SK-N-SH (cell line): Measurements from ENCODE around the gene NR1H2. TPM values are rescaled to one million over a fixed set of nuclear protein-coding genes. Genes with fewer than 3 reads are reported as not detected.

Source experiments
- CTCF ChIA-PET: fragments of 300-600, 350-600 bp; formaldehyde crosslinking; extraction: SDS; loops from one replicate; lab custom pipeline; 2021; lab: Yijun Ruan, JAX
- POLR2A ChIA-PET: fragments of 350-600 bp; sonication (Branson Sonifier 250); formaldehyde crosslinking; extraction: SDS; loops from one replicate; lab custom pipeline; 2020; ENCODE audit warnings: antibody characterized with exemption, inconsistent platforms; lab: Yijun Ruan, JAX
- DNase-seq: peaks from one replicate; pipeline ENCODE4 v3.0.0; 2012
- H2AFZ ChIP-seq: fragments of 200-600 bp; sonication (generic); 2 replicates; pipeline ENCODE4 v1.8.1; 2016; ENCODE audit warnings: antibody characterized with exemption, mild to moderate bottlenecking, low read depth
- H3F3A ChIP-seq: fragments of 200-600 bp; sonication (generic); replicated peaks from 2 replicates; pipeline ENCODE3; 2016; ENCODE audit warnings: antibody characterized with exemption, mild to moderate bottlenecking; ENCODE audit not compliant: insufficient read depth
- H3K27ac ChIP-seq, 2 experiments: fragments of 200-500 bp in 1 of 2; fragments of 200-600 bp in 1 of 2; sonication (Bioruptor generic) in 1 of 2; sonication (generic), shearing (Covaris generic) in 1 of 2; 2 replicates each; pipeline versions ENCODE4 v1.5.1 to v1.6.1; 2014 to 2016; ENCODE audit warnings: low read depth in 2 of 2, inconsistent platforms in 1 of 2, low read length in 1 of 2, mild to moderate bottlenecking in 1 of 2, mixed read lengths in 1 of 2
- H3K27me3 ChIP-seq: fragments of 200-600 bp; sonication (generic), shearing (Covaris generic); 2 replicates; pipeline ENCODE4 v1.6.1; 2016; ENCODE audit warnings: mixed run types; ENCODE audit not compliant: insufficient read depth
- H3K36me3 ChIP-seq, 2 experiments: fragments of 200-500 bp in 1 of 2; fragments of 200-600 bp in 1 of 2; sonication (Bioruptor generic) in 1 of 2; sonication (generic) in 1 of 2; replicated peaks in 1 of 2; 2 replicates each; pipeline versions ENCODE3 to v1.5.1; 2014 to 2016; ENCODE audit warnings: low read length in 1 of 2, mild to moderate bottlenecking in 1 of 2; ENCODE audit not compliant: insufficient read depth in 2 of 2, control insufficient read depth in 1 of 2
- H3K4me1 ChIP-seq, 2 experiments: fragments of 200-500 bp in 1 of 2; fragments of 200-600 bp in 1 of 2; sonication (Bioruptor generic) in 1 of 2; sonication (generic), shearing (Covaris generic) in 1 of 2; 2 replicates each; pipeline versions ENCODE4 v1.5.1 to v1.6.1; 2014 to 2016; ENCODE audit warnings: low read depth in 1 of 2, low read length in 1 of 2, mixed run types in 1 of 2; ENCODE audit not compliant: insufficient read depth in 2 of 2, control insufficient read depth in 1 of 2
- H3K4me2 ChIP-seq: fragments of 200-600 bp; sonication (generic), shearing (Covaris generic); 2 replicates; pipeline ENCODE4 v1.6.1; 2017; ENCODE audit warnings: mixed run types
- H3K4me3 ChIP-seq, 2 experiments: fragments of 200-500 bp in 1 of 2; fragments of 200-600 bp in 1 of 2; sonication (Bioruptor generic) in 1 of 2; sonication (generic), shearing (Covaris generic) in 1 of 2; 2 replicates each; pipeline versions ENCODE4 v1.5.1 to v1.8.1; 2014 to 2016; ENCODE audit warnings: low read depth in 2 of 2, inconsistent platforms in 1 of 2, low read length in 1 of 2, mild to moderate bottlenecking in 1 of 2, mixed read lengths in 1 of 2, moderate library complexity in 1 of 2
- H3K79me2 ChIP-seq: fragments of 200-600 bp; sonication (generic); 2 replicates; pipeline ENCODE4 v1.8.1; 2017; ENCODE audit warnings: mild to moderate bottlenecking; ENCODE audit not compliant: insufficient read depth
- H3K9ac ChIP-seq: fragments of 200-600 bp; sonication (generic); 2 replicates; pipeline ENCODE4 v1.6.1; 2017; ENCODE audit warnings: mixed run types
- H3K9me2 ChIP-seq: fragments of 200-600 bp; sonication (generic); 2 replicates; pipeline ENCODE4 v1.6.1; 2017; ENCODE audit warnings: mixed run types
- H3K9me3 ChIP-seq: fragments of 200-600 bp; sonication (generic); 2 replicates; pipeline ENCODE4 v1.6.1; 2017; ENCODE audit warnings: mixed run types, mild to moderate bottlenecking, moderate library complexity
- H4K20me1 ChIP-seq: fragments of 200-600 bp; sonication (generic); 2 replicates; pipeline ENCODE4 v1.6.1; 2017; ENCODE audit warnings: mild to moderate bottlenecking, mixed run types; ENCODE audit not compliant: insufficient read depth
- FOSL2 ChIP-seq: IDR thresholded peaks from 2 replicates; pipeline ENCODE4 v1.4.0; 2012; ENCODE audit warnings: low read depth, mild to moderate bottlenecking, moderate library complexity, borderline replicate concordance
- JUND ChIP-seq: IDR thresholded peaks from 2 replicates; pipeline ENCODE4 v1.4.0; 2012
- NFIC ChIP-seq: IDR thresholded peaks from 2 replicates; pipeline ENCODE4 v1.4.0; 2012; ENCODE audit warnings: borderline replicate concordance
- POLR2AphosphoS5 ChIP-seq: IDR thresholded peaks from 2 replicates; pipeline ENCODE4 v1.6.1; 2012; ENCODE audit warnings: low read depth, low read length
- RAD21 ChIP-seq: IDR thresholded peaks from 2 replicates; pipeline ENCODE4 v1.6.1; 2012; ENCODE audit warnings: mild to moderate bottlenecking, low read length
- RFX5 ChIP-seq: IDR thresholded peaks from 2 replicates; pipeline ENCODE4 v1.6.1; 2012; ENCODE audit warnings: mild to moderate bottlenecking, improper control_type of control experiment, low read length
- TAF1 ChIP-seq: IDR thresholded peaks from 2 replicates; pipeline ENCODE4 v1.6.1; 2012; ENCODE audit warnings: low read depth, mild to moderate bottlenecking, low read length, moderate library complexity, borderline replicate concordance
- TCF12 ChIP-seq: IDR thresholded peaks from 2 replicates; pipeline ENCODE4 v1.4.0; 2012
- TEAD4 ChIP-seq: IDR thresholded peaks from 2 replicates; pipeline ENCODE4 v1.4.0; 2012; ENCODE audit warnings: mild to moderate bottlenecking, borderline replicate concordance; ENCODE audit not compliant: insufficient read depth
- WGBS: methylation state at CpG from one replicate; pipeline ENCODE4 v1.1.6; 2017; ENCODE audit warnings: low lambda C conversion rate; 5-methylcytosine and 5-hydroxymethylcytosine counted together
- polyA plus RNA-seq, 3 experiments: library from polyadenylated mRNA; depleted of rRNA; stranded (reverse); fragments of >200 nt; gene quantifications; 2 replicates each; pipeline ENCODE4 v1.2.3, GENCODE V29; 2012
- TF ChIP-seq, protein P1 (sequence below): IDR thresholded peaks from 2 replicates; pipeline ENCODE4 v1.6.1; 2012; ENCODE audit warnings: mild to moderate bottlenecking, low read depth, low read length, moderate library complexity
- TF ChIP-seq, protein P2 (sequence below): IDR thresholded peaks from 2 replicates; pipeline ENCODE4 v1.4.0; 2012; ENCODE audit warnings: low read depth
- TF ChIP-seq, protein P3 (sequence below): IDR thresholded peaks from 2 replicates; pipeline ENCODE4 v1.4.0; 2012; ENCODE audit warnings: low read depth, borderline replicate concordance

NR1H2 gene
- polyA plus RNA-seq, 1 of the 3 experiments (the other 2 are of a cell fraction) = 108 TPM

DNA sequence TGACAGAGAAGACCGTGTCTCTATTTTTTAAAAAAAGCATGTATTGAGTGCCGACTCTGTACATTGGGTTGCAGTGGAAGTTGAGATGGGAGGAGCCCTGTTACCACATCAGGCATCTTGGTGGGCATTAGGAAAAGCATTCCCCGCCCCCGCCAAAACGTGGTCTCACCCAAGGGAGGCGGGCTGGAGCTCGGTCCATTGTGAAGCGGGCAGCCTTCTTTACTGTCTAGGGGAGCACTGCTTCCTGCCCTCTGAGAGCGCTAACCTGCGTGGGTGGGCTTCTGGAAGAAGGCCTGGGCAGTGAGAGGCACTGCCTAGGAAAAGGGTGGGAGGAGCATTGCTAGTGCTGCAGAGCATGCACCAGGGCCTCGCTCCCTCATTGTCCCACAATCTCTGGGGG is 3.9 kb downstream of the NR1H2 start:
- Histone ChIP-seq H3K27me3 (no peaks in the 10 kb centered on the region), H3K9ac (no peak overlapping the region), H3K4me3 (no peak overlapping the region), H3F3A (peaks cover 27% of the 10 kb centered on the region), H3K9me3 (no peaks in the 10 kb centered on the region), H3K9me2 (no peaks in the 10 kb centered on the region), H4K20me1 (peaks cover 17% of the 10 kb centered on the region), H3K4me2 (no peak overlapping the region), H2AFZ (no peak overlapping the region), H3K36me3 (peaks cover 17 to 60% of the 10 kb centered on the region in 2 experiments), H3K27ac (no peak overlapping the region), H3K4me1 (peaks cover 0 to 10% of the 10 kb centered on the region in 2 experiments; a peak in 2 of 4 replicates), H3K79me2 (peaks cover 11% of the 10 kb centered on the region)
- WGBS = 90% methylated on average over 8 of the region's 11 CpGs
- DNase-seq = no peak
- TF ChIP-seq NFIC (no peak), RFX5 (no peak), TAF1 (no peak), POLR2AphosphoS5 (no peak), RAD21 (no peak), FOSL2 (no peak), TCF12 (no peak), TEAD4 (no peak)
- TF ChIP-seq, protein P1, sequence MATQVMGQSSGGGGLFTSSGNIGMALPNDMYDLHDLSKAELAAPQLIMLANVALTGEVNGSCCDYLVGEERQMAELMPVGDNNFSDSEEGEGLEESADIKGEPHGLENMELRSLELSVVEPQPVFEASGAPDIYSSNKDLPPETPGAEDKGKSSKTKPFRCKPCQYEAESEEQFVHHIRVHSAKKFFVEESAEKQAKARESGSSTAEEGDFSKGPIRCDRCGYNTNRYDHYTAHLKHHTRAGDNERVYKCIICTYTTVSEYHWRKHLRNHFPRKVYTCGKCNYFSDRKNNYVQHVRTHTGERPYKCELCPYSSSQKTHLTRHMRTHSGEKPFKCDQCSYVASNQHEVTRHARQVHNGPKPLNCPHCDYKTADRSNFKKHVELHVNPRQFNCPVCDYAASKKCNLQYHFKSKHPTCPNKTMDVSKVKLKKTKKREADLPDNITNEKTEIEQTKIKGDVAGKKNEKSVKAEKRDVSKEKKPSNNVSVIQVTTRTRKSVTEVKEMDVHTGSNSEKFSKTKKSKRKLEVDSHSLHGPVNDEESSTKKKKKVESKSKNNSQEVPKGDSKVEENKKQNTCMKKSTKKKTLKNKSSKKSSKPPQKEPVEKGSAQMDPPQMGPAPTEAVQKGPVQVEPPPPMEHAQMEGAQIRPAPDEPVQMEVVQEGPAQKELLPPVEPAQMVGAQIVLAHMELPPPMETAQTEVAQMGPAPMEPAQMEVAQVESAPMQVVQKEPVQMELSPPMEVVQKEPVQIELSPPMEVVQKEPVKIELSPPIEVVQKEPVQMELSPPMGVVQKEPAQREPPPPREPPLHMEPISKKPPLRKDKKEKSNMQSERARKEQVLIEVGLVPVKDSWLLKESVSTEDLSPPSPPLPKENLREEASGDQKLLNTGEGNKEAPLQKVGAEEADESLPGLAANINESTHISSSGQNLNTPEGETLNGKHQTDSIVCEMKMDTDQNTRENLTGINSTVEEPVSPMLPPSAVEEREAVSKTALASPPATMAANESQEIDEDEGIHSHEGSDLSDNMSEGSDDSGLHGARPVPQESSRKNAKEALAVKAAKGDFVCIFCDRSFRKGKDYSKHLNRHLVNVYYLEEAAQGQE = no peak
- TF ChIP-seq, protein P2, sequence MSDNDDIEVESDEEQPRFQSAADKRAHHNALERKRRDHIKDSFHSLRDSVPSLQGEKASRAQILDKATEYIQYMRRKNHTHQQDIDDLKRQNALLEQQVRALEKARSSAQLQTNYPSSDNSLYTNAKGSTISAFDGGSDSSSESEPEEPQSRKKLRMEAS = no peak
- TF ChIP-seq, protein P3, sequence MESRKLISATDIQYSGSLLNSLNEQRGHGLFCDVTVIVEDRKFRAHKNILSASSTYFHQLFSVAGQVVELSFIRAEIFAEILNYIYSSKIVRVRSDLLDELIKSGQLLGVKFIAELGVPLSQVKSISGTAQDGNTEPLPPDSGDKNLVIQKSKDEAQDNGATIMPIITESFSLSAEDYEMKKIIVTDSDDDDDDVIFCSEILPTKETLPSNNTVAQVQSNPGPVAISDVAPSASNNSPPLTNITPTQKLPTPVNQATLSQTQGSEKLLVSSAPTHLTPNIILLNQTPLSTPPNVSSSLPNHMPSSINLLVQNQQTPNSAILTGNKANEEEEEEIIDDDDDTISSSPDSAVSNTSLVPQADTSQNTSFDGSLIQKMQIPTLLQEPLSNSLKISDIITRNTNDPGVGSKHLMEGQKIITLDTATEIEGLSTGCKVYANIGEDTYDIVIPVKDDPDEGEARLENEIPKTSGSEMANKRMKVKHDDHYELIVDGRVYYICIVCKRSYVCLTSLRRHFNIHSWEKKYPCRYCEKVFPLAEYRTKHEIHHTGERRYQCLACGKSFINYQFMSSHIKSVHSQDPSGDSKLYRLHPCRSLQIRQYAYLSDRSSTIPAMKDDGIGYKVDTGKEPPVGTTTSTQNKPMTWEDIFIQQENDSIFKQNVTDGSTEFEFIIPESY = no peak
- POLR2A ChIA-PET = no interaction called here
- CTCF ChIA-PET = no interaction called here

DNA sequence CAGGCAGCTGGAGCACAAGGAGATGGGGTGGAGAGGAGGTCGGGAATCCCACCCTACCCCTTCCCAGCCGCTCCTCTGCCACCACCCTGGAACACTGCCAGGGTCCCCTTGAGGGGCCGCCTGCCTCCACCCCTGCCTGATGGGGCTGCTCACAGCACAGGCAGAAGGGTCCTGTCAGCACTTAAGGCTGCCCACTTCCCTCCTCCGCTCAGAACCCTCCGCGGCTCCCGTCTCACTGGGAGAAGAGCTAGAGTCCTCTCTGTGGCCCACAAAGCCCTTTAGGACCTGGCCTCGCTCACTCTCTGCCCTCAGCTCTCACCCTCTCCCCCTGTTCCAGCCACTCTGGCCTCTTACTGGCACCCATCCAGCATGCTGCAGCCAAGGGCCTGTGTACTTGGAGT is 4.5 kb downstream of the NR1H2 start:
- Histone ChIP-seq H3K27me3 (no peaks in the 10 kb centered on the region), H3K79me2 (peaks cover 17% of the 10 kb centered on the region), H3K36me3 (peaks cover 17 to 60% of the 10 kb centered on the region in 2 experiments), H3K4me2 (no peak overlapping the region), H3K9ac (no peak overlapping the region), H3K9me2 (no peaks in the 10 kb centered on the region), H2AFZ (no peak overlapping the region), H3K4me1 (peaks cover 0 to 13% of the 10 kb centered on the region in 2 experiments; a peak in 2 of 4 replicates), H3F3A (peaks cover 24% of the 10 kb centered on the region), H4K20me1 (peaks cover 17% of the 10 kb centered on the region), H3K27ac (no peak overlapping the region), H3K4me3 (no peak overlapping the region), H3K9me3 (no peaks in the 10 kb centered on the region)
- CTCF ChIA-PET = no interaction called here
- no peak for DNase-seq
- POLR2A ChIA-PET = no interaction called here
- no peak for TF ChIP-seq POLR2AphosphoS5
- TF ChIP-seq JUND = no peak
- 91% methylated on average over 6 of the region's 8 CpGs for WGBS
